Measurements from ENCODE around the gene LRCH2.
"Not testable (repeated sequence)": the region's sequence is repeated elsewhere in the genome, so short reads cannot be mapped to it uniquely, and the experiment has no call there.

Gene LRCH2

DNA sequence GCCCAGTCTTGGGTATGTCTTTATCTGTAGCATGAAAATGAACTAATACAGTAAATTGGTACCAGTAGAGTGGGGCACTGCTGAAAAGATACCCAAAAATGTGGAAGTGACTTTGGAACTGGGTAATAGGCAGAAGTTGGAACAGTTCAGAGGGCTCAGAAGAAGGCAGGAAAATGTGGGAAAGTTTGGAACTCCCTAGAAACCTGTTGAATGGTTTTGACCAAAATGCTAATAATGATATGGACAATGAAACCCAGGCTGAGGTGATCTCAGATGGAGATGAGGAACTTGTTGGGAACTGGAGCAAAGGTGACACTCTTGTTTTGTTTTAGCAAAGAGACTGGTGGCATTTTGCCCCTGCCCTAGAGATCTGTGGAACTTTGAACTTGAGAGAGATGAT, 24.3 kb downstream of the LRCH2 start:
- DNase-seq, result not testable (repeated sequence)

DNA sequence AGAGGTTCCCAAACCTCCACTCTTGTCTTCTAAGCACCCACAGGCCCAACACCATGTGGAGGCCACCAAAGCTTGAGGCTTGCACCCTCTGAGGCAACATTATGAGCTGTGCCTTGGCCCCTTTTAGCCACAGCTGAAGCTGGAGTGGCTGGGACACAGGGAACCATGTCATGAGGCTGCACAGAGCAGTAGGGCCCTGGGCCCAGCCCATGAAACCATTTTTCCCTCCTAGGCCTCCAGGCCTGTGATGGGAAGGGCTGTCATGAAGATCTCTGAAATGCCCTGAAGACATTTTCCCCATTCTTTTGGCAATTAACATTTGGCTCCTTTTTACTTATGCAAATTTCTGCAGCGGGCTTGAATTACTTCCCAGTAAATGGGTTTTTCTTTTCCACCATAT, 29.9 kb downstream of the LRCH2 start:
- no peak for DNase-seq

DNA sequence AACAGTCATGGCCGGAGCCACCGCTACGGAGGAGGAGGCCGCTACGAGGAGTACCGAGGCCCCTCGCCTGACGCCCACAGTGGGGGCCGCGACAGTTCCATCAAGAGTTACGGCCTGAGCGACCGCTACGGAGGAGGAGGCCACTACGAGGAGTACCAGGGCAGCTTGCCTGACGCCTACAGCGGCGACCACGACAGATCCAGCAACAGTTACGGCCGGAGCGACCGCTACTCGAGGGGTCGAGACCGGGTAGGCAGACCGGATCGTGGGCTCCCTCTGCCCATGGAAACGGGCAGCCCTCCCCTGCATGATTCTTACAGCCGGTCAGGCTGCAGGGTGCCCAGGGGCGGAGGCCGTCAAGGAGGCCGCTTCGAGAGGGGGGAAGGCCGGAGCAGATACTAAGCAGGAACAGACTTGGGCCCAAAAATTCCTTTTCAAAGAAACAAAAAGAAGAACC, 41.6 kb downstream of the LRCH2 start:
- no peak for DNase-seq

DNA sequence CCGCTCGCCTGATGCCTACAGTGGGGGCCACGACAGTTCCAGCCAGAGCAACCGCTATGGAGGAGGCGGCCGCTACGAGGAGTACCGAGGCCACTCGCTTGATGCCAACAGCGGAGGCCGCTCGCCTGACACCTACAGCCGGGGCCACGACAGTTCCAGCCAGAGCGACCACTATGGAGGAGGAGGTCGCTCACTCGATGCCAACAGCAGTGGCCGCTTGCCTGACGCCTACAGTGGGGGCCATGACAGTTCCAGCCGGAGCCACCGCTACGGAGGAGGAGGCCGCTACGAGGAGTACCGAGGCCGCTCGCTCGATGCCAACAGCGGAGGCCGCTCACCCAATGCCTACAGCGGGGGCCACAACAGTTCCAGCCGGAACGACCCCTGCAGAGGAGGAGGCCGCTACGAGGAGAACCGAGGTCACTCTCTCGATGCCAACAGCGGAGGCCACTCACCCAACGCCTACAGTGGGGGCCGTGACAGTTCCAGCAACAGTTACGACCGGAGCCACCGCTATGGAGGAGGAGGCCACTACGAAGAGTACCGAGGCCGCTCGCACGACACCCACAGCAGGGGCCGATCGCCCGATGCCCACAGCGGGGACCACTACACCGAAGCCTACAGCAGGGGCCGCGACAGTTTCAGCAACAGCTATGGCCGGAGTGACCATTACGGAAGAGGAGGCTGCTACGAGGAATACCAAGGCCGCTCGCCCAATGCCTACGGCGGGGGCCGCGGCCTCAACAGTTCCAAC, 42.2 kb downstream of the LRCH2 start:
- no peak for DNase-seq

DNA sequence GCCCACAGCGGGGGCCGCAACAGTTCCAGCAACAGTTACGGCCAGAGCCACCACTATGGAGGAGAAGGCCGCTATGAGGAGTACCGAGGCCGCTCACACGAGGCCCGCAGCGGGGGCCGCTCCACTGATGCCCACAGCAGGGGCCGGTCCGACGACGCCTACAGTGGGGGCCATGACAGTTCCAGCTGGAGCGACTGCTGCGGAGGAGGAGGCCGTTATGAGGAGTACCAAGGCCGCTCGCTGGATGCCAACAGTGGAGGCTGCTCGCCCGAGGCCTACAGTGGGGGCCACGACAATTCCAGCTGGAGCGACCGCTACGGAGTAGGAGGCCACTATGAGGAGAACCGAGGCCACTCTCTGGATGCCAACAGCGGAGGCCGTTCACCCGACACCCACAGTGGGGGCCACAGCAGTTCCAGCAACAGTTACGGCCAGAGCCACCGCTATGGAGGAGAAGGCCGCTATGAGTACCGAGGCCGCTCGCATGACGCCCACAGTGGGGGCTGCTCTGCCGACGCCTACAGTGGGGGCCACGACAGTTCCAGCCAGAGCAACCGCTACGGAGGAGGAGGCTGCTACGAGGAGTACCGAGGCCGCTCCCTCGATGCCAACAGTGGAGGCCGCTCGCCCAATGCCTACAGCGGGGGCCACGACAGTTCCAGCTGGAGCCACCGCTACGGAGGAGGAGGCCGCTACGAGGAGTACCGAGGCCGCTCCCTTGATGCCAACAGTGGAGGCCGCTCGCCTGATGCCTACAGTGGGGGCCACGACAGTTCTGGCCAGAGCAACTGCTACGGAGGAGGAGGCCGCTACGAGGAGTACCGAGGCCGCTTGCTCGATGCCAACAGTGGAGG, 43.0 kb downstream of the LRCH2 start:
- no peak for DNase-seq

DNA sequence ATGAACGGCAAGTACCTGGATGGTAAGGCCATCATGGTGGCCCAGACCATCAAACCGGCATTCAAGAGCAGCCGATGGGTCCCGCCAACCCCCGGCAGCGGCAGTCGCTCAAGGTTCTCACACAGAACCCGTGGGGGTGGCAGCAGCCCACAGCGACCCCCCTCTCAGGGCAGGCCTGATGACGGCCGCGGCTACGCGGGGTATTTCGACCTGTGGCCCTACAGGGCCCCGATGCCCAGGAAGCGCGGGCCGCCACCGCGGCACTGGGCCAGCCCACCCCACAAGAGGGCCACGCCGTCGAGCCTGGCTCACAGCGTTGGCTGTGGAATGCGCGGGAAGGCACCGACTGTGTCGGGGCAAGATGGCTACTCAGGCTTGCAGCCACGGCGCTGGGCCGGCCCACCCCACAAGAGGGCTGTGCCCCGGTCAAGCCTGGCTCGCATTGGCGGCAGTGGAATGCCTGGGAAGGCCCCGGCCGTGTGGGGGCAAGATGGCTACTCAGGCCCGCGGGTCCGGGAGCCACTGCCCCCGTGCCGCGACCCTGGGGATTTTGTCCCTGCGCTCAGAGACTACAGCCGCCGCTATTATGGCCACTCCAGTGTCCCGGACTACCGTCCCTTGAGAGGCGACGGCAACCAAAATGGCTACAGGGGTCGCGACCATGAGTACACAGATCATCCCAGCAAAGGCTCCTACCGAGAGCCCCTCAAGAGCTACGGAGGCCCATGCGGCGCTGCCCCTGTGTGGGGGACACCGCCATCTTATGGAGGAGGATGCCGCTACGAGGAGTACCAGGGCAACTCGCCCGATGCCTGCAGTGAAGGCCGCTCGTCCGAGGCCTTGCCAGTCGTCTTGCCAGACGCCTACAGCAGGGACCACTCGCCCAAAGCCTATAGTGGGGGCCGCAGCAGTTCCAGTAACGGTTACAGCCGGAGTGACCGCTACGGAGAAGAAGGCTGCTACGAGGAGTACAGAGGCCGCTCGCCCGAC, 44.0 kb downstream of the LRCH2 start:
- no peak for DNase-seq

DNA sequence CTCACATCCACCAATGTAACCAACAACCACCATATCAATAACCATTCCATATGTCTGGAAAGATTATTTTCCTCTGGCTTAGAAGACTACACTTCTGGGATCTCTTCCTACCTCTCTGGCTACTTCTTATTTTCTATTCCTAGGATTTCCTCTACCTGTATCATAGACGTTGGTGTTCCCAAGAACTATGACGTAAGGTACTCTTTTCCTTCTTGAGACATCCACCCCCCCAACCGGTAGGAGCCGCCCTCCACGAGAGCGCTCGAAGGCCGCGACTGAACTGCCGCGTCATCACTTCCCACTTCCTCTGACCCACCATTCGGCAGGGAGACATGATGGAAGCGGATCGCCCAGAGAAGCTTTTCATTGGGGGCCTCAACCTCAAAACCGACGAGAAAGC, 44.8 kb downstream of the LRCH2 start, which contains the start of gene RBMXL3:
Gene RBMXL3, plus strand, starts transcription at position 301 of the 400 bp plus-strand sequence. Its CDS starts 32 bp downstream, at position 333.
- no peak for DNase-seq

DNA sequence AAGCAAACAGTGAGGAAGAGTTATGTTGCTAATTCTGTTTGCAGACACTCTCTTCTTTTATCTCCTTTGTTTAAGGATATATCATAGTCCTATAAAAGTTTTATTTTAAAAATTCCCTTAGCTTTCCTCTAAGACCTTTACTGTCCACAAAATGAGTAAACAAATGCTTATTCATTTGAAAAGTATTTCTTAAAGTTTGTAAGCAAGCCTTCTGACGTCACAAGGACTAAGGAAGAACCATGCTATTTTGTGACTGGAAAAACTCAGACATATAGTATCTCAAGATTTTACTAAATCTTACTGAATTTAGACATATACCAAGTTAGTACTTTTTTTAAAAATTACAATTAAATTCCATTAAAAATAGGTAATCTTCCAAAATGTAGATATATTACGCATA, 49.9 kb downstream of the LRCH2 start:
- DNase-seq, result no peak

DNA sequence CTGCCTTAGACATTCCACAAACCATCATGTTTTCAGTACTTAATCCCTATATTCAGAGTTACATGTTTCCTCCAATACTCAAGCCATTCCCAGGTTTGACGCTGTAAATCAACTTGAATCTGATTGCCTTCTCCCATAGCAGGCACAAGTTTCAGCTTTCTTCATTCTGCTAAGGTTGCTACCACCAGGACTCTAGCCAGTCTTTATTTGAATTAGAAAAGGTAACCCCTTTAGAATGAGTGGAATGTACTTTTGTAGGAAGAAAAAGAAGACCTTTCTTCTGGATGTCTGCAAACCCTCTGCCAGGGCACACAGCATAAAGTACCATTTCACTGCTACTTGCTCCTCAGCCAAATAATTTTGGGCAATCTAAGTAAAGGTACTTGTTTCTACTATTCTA, 55.4 kb downstream of the LRCH2 start:
- DNase-seq, result no peak

DNA sequence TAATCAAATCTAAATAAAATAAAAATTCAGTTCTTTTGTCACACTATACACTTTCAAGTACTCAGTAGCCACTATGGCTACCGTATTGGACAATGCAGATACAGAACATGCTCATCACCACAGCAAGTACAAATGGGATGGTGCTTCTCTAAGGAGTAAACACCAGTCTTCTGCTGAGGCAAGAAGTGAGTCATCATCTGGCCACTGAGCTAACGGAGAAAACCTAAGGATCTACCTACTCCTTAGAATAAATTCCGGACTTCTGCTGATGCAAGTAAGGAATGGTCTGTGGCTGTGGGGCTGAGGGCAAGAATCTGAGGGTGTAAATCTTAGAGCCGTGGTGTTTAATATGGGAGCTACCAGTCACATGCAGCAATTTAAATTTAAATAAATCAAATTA, 56.0 kb downstream of the LRCH2 start:
- DNase-seq, result no peak

DNA sequence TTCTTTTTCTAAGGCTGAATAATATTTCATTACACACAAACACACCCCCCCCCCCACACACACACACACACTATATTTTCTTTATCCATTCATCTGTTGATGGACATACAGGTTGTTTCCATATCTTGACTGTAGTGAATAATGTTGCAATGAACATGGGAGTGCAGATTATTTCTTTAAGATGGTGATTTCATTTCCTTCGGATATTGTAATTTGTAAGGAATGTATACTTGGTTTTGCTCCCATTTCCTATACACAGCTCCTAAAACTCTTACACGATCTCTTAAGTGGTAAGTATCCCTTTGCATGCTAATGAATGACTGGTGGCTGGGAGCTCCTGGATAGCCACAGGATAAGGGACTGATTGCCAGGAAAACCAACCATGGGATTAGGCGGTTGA, 59.3 kb downstream of the LRCH2 start:
- no peak for DNase-seq

DNA sequence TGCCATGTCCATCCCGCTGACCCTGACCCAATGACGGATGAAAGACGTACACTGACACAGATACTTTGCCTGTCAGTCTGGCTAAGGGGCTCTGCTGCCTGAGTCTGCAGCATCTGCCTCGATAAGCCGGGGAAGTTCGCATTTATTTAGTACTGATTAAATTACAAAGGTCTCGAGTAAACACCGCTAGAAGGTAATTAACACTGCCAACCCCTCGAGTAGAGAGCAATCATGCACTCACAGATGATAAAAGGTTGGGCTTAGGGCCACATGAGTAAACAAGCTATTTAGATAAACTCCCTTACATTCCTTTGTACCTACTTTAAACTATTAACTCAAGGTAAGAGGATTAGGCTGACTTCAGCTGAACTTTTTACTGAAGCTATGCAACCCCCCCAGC, 60.7 kb downstream of the LRCH2 start:
- no peak for DNase-seq

DNA sequence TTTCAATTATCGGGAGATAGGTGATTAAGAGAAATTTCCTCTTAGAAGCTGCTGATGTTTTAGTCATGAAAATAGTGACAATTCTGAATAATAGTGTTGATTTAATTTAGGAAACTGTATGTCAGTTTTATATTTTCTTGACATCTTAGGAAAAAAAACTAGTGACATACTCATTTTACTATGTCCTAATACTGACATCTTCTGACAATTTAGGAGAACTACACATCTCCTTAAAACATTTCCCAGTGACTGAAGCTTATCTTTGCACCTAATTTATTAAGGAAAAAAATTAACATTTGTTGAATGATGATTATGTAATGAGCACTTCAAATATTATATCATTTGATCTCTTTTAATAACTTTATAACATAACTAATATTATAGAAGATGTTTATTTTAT, 86.7 kb downstream of the LRCH2 start:
- DNase-seq, result no peak

DNA sequence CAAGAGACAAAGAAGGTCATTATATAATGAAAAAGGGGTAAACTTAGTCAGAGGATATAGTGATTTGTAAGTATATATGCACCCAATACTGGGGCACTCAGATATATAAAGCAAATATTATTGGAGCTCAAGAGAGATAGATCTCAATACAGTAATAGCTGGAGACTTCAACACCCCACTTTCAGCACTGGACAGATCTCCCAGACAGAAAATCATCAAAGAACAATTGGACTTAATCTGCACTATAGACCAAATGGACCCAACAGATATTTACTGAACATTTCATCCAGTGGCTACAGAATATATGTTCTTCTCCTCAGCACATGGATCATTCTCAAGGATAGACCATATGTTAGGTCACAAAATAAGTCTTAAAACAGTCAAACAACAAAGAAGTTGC, 91.8 kb downstream of the LRCH2 start:
- DNase-seq, result no peak

DNA sequence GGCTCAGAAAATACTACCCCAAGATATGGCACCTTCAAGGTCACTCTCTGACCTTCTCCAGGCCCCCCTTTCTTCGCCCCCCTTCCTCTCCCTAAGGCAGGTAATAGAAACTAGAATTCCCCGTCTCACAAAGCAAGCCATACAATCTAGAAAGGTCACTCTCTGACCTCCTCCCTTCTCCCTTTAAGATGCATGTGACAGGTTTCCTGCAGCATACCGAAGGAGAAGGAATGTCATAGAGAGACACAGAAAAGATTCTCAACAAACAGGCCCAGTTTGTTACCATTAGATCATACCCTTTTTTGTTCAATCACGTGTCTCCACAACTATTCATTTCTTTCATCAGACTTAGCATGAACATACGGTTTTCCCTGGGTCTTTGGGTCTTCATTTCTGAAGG, 95.9 kb downstream of the LRCH2 start:
- DNase-seq, result no peak

DNA sequence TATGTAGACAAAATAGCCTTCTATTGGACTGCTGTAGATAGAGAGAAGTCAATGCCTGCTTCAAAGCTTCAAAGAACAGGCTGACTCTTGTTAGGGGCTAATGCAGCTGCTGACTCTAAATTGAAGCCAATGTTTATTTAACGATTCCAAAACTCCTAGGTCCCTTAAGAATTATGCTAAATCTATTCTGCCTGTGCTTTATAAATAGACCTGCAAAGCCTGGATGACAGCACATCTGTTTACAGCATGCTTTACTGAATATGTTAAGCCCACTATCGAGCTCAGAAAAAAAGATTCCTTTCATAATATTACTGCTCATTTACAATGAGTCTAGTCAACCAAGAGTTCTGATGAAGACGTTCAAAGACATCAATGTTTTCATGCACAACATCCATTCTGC, 99.5 kb downstream of the LRCH2 start:
- no peak for DNase-seq

DNA sequence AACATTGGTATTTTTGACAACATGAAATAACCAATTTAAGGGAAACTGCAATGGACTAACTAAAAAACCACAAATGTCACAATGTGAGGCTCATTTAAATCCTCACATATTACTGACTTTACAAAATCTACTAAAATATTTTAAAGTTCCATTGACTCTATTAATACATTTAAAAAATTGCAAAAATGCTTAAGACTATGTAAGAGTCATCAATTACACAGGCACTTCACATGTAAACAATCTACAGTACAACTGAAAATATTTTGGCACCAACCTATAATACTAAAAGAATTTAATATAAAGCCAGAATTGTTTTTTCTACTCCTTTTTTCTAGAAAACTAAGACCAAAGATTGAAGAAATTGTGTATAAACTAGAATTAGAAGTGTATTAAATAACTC, 121.5 kb downstream of the LRCH2 start:
- no peak for DNase-seq

DNA sequence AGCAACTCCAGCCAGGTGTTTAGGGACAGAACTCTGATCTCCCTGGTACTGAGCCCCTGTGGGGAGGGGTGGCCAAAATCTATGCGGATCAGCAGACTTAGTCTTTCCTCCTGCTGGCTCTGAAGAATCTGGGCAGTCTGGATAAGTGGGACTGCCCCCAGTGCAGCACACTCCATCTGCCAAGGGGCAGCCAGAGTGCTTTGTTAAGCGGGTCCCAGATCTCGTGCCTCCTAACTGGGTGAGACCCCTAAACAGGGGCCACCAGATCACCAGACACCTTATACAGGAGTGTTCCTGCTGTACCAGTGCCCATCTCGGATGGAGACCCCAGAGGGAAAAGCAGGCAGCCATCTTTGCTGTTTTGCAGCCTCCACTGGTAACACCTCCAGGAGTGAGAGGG, 135.0 kb downstream of the LRCH2 start:
- DNase-seq, result no peak

DNA sequence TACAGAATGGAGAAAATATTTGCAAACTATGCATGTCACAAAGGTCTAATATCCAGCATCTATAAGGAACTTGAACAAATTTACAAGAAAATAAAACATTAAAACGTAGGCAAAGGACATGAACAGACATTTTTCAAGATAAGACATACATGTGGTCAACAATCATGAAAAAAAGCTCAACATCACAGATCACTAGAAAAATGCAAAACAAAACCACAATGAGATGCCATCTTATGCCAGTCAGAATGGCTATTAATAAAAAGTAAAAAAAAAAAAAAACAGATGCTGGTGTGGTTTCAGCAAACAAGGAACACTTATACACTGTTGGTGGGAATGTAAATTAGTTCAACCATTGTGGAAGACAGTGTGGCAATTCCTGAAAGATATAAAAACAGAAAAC, 140.7 kb downstream of the LRCH2 start:
- DNase-seq, result no peak

DNA sequence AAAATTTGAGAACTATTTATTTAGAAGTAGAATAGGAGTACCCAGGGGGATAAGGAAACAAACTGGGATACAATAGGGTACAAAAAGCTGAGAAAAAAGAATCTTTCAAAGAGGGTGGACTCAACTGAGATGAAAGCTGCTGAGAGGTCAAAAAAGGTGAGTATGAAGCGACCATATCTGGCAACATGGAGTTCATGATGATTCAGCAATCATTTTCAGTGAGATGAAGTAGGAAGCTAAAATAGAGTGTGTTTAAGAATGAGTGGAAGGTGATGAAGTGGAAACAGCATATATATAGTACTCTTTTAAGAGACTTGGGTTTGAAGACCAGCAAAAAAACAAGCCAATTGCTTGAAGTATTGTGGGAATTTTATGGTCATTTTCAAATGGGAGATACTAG, 144.5 kb downstream of the LRCH2 start:
- DNase-seq, result no peak

DNA sequence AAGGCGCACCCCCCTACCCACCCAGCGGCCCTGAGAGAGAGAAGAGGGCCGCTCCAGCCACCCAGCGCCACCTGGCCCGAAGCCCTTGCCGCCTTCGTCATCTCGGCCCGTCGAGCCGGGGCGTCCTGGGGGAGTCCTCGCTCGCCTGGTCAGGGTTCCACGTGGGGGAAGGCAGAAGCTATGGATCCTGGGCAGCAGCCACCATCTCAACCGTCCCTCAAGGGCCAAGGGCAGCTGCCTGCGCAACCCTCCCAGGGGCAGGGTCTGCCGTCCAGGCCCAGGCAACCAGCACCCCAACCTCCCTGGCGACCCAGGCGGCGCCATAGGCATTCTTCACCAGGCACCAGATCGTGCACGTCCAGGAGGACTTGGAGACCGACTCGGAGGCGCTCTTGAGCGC, 165.0 kb downstream of the LRCH2 start:
- no peak for DNase-seq

DNA sequence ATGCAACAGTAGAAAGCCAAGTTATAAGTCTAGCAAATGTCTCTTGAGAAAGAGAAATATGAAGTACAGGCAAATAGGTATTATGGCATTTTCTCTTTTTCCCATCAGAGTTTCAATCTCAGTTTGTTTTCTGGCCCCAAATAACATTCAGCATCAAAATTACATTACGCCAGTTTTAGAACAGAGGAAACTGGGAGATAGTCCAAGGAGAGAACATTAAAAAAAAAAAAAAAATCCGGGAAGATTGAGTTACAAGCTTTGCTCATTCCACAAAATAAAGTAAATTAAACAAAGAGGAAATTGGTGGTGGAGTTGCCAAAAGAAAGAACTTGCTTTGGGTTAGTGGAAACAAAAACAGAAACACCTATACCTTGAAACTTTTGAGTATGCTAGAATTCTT, 166.1 kb downstream of the LRCH2 start:
- DNase-seq, result no peak
